SK-N-SH treated with all-trans-retinoic acid at 6 μM for 48 hours (cell line): ENCODE measurements around the gene CDH19.

ENCODE experiments used
- ATAC-seq: fragments of 200-7000 bp; cut with Tn5 transposase; 3 replicates; pipeline ENCODE4 v1.9.1; 2020; ENCODE audit warnings: mild to moderate bottlenecking, moderate library complexity
- BACH2 ChIP-seq: fragments of 250-450 bp; sonication (Bioruptor Pico); IDR thresholded peaks from 2 replicates; pipeline ENCODE4 v1.9.0; 2021; ENCODE audit warnings: mild to moderate bottlenecking, borderline replicate concordance
- CREB5 ChIP-seq: fragments of 250-450 bp; sonication (Bioruptor Pico); IDR thresholded peaks from 2 replicates; pipeline ENCODE4 v1.5.1; 2020; ENCODE audit warnings: low read depth, mild to moderate bottlenecking, moderate library complexity
- CSRNP3 ChIP-seq: fragments of 250-450 bp; sonication (Bioruptor Pico); IDR thresholded peaks from 2 replicates; pipeline ENCODE4 v1.5.1; 2021; ENCODE audit warnings: mild to moderate bottlenecking, moderate library complexity
- ESRRG ChIP-seq: fragments of 250-450 bp; sonication (Bioruptor Pico); IDR thresholded peaks from 2 replicates; pipeline ENCODE4 v1.6.1; 2021; ENCODE audit warnings: mild to moderate bottlenecking
- GLIS3 ChIP-seq: fragments of 250-450 bp; sonication (Bioruptor Pico); IDR thresholded peaks from 2 replicates; pipeline ENCODE4 v1.5.0; 2020; ENCODE audit warnings: mild to moderate bottlenecking, moderate library complexity
- ISL1 ChIP-seq: fragments of 250-450 bp; sonication (Bioruptor Pico); IDR thresholded peaks from 2 replicates; pipeline ENCODE4 v2.1.2; 2022; ENCODE audit warnings: mild to moderate bottlenecking, moderate library complexity
- OSR1 ChIP-seq: fragments of 250-450 bp; sonication (Bioruptor Pico); IDR thresholded peaks from 2 replicates; pipeline ENCODE4 v1.8.0; 2022; ENCODE audit warnings: moderate library complexity, mild to moderate bottlenecking, inconsistent platforms
- PATZ1 ChIP-seq: fragments of 250-450 bp; sonication (Bioruptor Pico); IDR thresholded peaks from 2 replicates; pipeline ENCODE4 v1.8.0; 2020; ENCODE audit warnings: mild to moderate bottlenecking, moderate library complexity, borderline replicate concordance
- POU6F1 ChIP-seq: fragments of 250-450 bp; sonication (Bioruptor Pico); IDR thresholded peaks from 2 replicates; pipeline ENCODE4 v1.8.0; 2021; ENCODE audit warnings: low read depth, mild to moderate bottlenecking, moderate library complexity, borderline replicate concordance
- PPARA ChIP-seq: fragments of 250-450 bp; sonication (Bioruptor Pico); IDR thresholded peaks from 2 replicates; pipeline ENCODE4 v1.5.0; 2020; ENCODE audit warnings: mild to moderate bottlenecking, borderline replicate concordance
- RARB ChIP-seq: fragments of 250-450 bp; sonication (Bioruptor Pico); IDR thresholded peaks from 2 replicates; pipeline ENCODE4 v1.8.0; 2021; ENCODE audit warnings: mild to moderate bottlenecking, moderate library complexity
- SNAI2 ChIP-seq: fragments of 250-450 bp; sonication (Bioruptor Pico); IDR thresholded peaks from 2 replicates; pipeline ENCODE4 v1.5.0; 2020; ENCODE audit warnings: mild to moderate bottlenecking, moderate library complexity
- TCF4 ChIP-seq: fragments of 250-450 bp; sonication (Bioruptor Pico); IDR thresholded peaks from 2 replicates; pipeline ENCODE4 v1.8.0; 2021; ENCODE audit warnings: mild to moderate bottlenecking, moderate library complexity, borderline replicate concordance
- TOX ChIP-seq: fragments of 250-450 bp; sonication (Bioruptor Pico); IDR thresholded peaks from 2 replicates; pipeline ENCODE4 v1.8.0; 2021; ENCODE audit warnings: mild to moderate bottlenecking, moderate library complexity, borderline replicate concordance
- ZFP30 ChIP-seq: fragments of 450-650 bp; formaldehyde crosslinking; IDR thresholded peaks from 2 replicates; pipeline ENCODE4 v1.5.0; 2022; ENCODE audit warnings: mild to moderate bottlenecking, moderate library complexity
- ZNF70 ChIP-seq: fragments of 450-650 bp; formaldehyde crosslinking; IDR thresholded peaks from 2 replicates; pipeline ENCODE4 v1.5.0; 2020; ENCODE audit warnings: mild to moderate bottlenecking, moderate library complexity
- ZNF8 ChIP-seq: fragments of 450-650 bp; formaldehyde crosslinking; IDR thresholded peaks from 2 replicates; pipeline ENCODE4 v1.5.0; 2020; ENCODE audit warnings: mild to moderate bottlenecking, moderate library complexity

Gene CDH19

GRCh38 chr18:66582211-66582610 lies 21.7 kb downstream of the CDH19 start:
- no peak for TF ChIP-seq ESRRG (CRISPR knock-in tag)
- no peak for TF ChIP-seq CSRNP3 (CRISPR knock-in tag)
- peak; percentile 31; the same call in 1 of the 2 replicates for TF ChIP-seq ISL1 (CRISPR knock-in tag)
- no peak for TF ChIP-seq ZFP30 (CRISPR knock-in tag)
- no peak for TF ChIP-seq ZNF70 (CRISPR knock-in tag)
- TF ChIP-seq PPARA, result no peak
- TF ChIP-seq PATZ1 (CRISPR knock-in tag), result no peak
- TF ChIP-seq, all 23 proteins: peak for 1
- ATAC-seq, result no peak

GRCh38 chr18:66575263-66575662 lies 28.6 kb downstream of the CDH19 start:
- no peak for ATAC-seq
- TF ChIP-seq CSRNP3 (CRISPR knock-in tag), result no peak
- TF ChIP-seq RARB (CRISPR knock-in tag), result no peak
- no peak for TF ChIP-seq CREB5 (CRISPR knock-in tag)
- no peak for TF ChIP-seq GLIS3 (CRISPR knock-in tag)
- TF ChIP-seq ZFP30 (CRISPR knock-in tag), result no peak
- no peak for TF ChIP-seq OSR1 (CRISPR knock-in tag)
- no peak for TF ChIP-seq POU6F1
- no peak for TF ChIP-seq PPARA
- no peak for TF ChIP-seq TOX (CRISPR knock-in tag)
- TF ChIP-seq SNAI2 (CRISPR knock-in tag), result no peak
- TF ChIP-seq PATZ1 (CRISPR knock-in tag), result no peak
- no peak for TF ChIP-seq TCF4 (CRISPR knock-in tag)
- no peak for TF ChIP-seq ISL1 (CRISPR knock-in tag)

- TF ChIP-seq ZNF8 (no peak), SNAI2 (CRISPR knock-in tag) (no peak), ZFP30 (CRISPR knock-in tag) (no peak), OSR1 (CRISPR knock-in tag) (no peak), BACH2 (CRISPR knock-in tag) (no peak), PATZ1 (CRISPR knock-in tag) (no peak), GLIS3 (CRISPR knock-in tag) (no peak)
- ATAC-seq, result no peak
Observed at GRCh38 chr18:66571845-66572244, 32.0 kb downstream of the CDH19 start.
